WTC11 (cell line): Measurements from ENCODE around the gene SSBP2.

Experiments
- CTCF ChIP-seq: fragments of 200-600 bp; IDR thresholded peaks from 2 replicates; pipeline ENCODE4 v1.8.0; 2022; ENCODE audit warnings: antibody characterized with exemption
- TF ChIP-seq, protein P1 (sequence below): sonication (generic); formaldehyde crosslinking; IDR thresholded peaks from 2 replicates; pipeline ENCODE4 v1.8.1; 2023; ENCODE audit warnings: mild to moderate bottlenecking, moderate library complexity, missing genetic modification reagents

DNA sequence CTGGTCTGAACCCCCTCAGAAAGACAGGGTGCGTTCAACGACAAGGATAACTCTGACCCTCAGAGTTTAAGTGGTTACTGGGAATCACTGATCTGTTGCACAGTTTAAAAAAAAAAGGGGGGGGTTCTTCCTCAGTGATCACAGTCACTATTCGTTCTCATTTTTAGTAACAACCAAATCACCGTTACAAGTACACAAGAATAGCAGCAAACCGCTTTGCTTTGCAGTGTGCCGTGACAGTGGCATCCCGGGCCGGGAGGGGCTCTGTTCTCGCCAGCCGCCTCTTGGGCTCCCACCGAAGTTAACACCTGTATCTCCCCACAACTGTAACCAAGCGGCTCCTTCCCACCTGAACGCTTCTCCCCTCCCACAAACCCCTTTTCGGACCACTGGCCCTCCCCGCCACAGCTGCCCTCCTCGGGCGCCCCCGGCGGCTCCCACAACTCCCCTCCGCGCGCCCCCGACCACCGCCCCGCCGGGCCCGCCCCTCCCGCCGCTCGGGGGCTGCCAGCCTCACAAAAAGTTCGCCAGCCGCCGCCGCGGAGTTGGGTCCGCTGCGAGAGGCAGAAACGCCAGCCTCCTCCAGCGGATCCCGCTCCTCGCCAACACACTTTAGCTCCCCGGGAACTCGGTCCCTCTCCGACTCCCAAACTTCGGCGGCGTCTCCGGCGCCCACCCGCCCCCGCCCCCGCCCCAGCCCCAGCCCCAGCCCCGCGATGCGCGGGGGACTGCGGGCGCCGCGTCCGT lies 1.2 kb downstream of the SSBP2 start:
- TF ChIP-seq CTCF: no peak
- TF ChIP-seq, protein P1, sequence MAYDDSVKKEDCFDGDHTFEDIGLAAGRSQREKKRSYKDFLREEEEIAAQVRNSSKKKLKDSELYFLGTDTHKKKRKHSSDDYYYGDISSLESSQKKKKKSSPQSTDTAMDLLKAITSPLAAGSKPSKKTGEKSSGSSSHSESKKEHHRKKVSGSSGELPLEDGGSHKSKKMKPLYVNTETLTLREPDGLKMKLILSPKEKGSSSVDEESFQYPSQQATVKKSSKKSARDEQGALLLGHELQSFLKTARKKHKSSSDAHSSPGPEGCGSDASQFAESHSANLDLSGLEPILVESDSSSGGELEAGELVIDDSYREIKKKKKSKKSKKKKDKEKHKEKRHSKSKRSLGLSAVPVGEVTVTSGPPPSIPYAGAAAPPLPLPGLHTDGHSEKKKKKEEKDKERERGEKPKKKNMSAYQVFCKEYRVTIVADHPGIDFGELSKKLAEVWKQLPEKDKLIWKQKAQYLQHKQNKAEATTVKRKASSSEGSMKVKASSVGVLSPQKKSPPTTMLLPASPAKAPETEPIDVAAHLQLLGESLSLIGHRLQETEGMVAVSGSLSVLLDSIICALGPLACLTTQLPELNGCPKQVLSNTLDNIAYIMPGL (CRISPR knock-in tag): no peak
